IPS DF 6.9 (cell line): ENCODE data around the gene TET3.

Experiments
- DNase-seq: peaks from one replicate; pipeline ENCODE4 v3.0.0-alpha.2; 2013; ENCODE audit warnings: low read depth, low spot score
- H3K27ac ChIP-seq: one replicate; pipeline ENCODE4 v1.5.1; 2013; ENCODE audit warnings: low read length, control low read depth
- H3K27me3 ChIP-seq: 2 replicates; pipeline ENCODE4 v1.6.1; 2013; ENCODE audit warnings: mild to moderate bottlenecking, low read length; ENCODE audit not compliant: control insufficient read depth, insufficient read depth
- H3K36me3 ChIP-seq: 2 replicates; pipeline ENCODE4 v1.6.1; 2013; ENCODE audit warnings: low read length; ENCODE audit not compliant: control insufficient read depth, insufficient read depth
- H3K4me1 ChIP-seq: 2 replicates; pipeline ENCODE4 v1.6.1; 2013; ENCODE audit warnings: low read length; ENCODE audit not compliant: control insufficient read depth, insufficient read depth
- H3K4me3 ChIP-seq: 2 replicates; pipeline ENCODE4 v1.5.1; 2013; ENCODE audit warnings: mild to moderate bottlenecking, low read length
- H3K9me3 ChIP-seq: 2 replicates; pipeline ENCODE4 v1.6.1; 2013; ENCODE audit warnings: low read length, inconsistent platforms; ENCODE audit not compliant: control insufficient read depth, insufficient read depth
- WGBS: extraction: QIAGEN DNeasy Blood & Tissue Kit; methylation state at CpG from one replicate; pipeline ENCODE4 v1.1.7; 2013; ENCODE audit warnings: mixed read lengths, missing lambda C conversion rate; ENCODE audit not compliant: insufficient read length, insufficient coverage; 5-methylcytosine and 5-hydroxymethylcytosine counted together

Gene TET3

DNA sequence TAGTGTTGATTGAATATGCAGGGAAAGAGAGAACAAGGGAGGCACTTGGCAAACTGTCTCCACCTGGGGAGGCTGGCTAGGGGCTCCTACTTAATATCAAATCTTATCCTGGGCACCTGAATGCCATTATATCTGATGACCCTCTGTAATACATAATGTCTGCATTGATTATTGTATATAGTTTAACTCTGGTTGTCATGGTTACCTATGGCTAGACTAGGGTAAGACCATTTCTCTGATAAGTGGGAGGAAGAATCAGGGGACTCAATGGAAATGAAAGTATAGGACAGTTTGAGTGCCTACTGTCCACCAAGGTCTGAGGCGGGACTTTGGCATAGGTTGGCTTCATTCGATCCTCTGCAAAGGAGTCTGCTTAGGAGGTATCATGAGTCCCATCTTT lies 7.2 kb upstream of the TET3 start:
- Histone ChIP-seq H3K4me3 (no peak overlapping the region), H3K9me3 (no peaks in the 10 kb centered on the region), H3K27me3 (peaks cover 11% of the 10 kb centered on the region), H3K36me3 (no peaks in the 10 kb centered on the region; the same call in 1 of the 2 replicates), H3K27ac (no peak overlapping the region), H3K4me1 (no peaks in the 10 kb centered on the region)
- WGBS: no CpG with 5 or more reads among the region's 2 CpGs
- DNase-seq: no peak

DNA sequence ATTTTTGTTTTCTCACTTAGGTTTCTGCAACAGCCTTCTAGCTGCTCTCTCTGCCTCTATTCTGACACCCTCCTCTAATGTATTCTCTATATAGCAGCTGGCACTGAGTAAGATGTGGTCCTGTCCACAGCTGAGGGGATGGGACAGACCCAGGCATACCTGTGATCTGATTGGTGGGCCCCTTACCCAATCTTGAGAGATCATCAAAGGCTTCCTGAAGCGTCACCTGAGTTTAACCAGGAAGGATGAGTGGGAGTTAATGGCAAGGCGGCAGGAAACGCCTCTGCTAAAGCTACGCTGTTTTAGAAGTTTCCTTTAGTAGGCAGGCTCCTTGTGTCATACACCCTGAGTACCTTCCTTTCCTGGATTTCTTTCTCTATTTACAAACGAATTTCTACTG lies 5.7 kb upstream of the TET3 start:
- H3K4me1 ChIP-seq: no peaks in the 10 kb centered on the region
- no peaks in the 10 kb centered on the region for H3K36me3 ChIP-seq
- no peak overlapping the region for H3K4me3 ChIP-seq
- DNase-seq: no peak
- no peaks in the 10 kb centered on the region for H3K9me3 ChIP-seq
- H3K27ac ChIP-seq: no peak overlapping the region
- peaks cover 16% of the 10 kb centered on the region for H3K27me3 ChIP-seq
- WGBS: no CpG with 5 or more reads among the region's 5 CpGs

- WGBS: no CpG with 5 or more reads among the region's 3 CpGs
- H3K27ac ChIP-seq: no peak overlapping the region
- H3K4me1 ChIP-seq: no peaks in the 10 kb centered on the region
- H3K27me3 ChIP-seq: peaks cover 16% of the 10 kb centered on the region
- no peaks in the 10 kb centered on the region for H3K36me3 ChIP-seq
- H3K9me3 ChIP-seq: no peaks in the 10 kb centered on the region
- no peak overlapping the region for H3K4me3 ChIP-seq
- no peak for DNase-seq
Observed at GRCh38 chr2:73979686-73980085, 5.0 kb upstream of the TET3 start.

DNA sequence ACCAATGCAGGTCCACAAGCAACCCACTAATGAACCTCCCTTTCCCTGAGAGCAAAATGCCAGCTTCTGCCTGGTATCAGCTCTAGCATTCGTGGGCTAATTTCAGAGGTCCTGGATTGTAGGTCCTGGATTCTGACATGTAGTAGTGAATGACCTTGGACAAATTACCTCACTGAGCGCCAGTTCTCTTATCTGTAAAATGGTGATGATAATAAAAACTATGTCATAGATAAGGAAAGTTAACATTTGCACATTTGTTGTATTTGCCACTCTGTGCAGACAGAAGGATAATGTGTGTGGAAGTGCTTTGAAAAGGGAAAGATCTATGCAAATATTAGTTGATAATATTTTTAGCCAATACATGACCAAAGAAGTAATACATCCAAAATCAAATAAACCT lies 4.1 kb upstream of the TET3 start:
- H3K9me3 ChIP-seq: no peaks in the 10 kb centered on the region
- peaks cover 16% of the 10 kb centered on the region for H3K27me3 ChIP-seq
- no peaks in the 10 kb centered on the region for H3K36me3 ChIP-seq
- no CpG with 5 or more reads among the region's 2 CpGs for WGBS
- no peaks in the 10 kb centered on the region for H3K4me1 ChIP-seq
- H3K4me3 ChIP-seq: no peak overlapping the region
- no peak for DNase-seq
- no peak overlapping the region for H3K27ac ChIP-seq

DNA sequence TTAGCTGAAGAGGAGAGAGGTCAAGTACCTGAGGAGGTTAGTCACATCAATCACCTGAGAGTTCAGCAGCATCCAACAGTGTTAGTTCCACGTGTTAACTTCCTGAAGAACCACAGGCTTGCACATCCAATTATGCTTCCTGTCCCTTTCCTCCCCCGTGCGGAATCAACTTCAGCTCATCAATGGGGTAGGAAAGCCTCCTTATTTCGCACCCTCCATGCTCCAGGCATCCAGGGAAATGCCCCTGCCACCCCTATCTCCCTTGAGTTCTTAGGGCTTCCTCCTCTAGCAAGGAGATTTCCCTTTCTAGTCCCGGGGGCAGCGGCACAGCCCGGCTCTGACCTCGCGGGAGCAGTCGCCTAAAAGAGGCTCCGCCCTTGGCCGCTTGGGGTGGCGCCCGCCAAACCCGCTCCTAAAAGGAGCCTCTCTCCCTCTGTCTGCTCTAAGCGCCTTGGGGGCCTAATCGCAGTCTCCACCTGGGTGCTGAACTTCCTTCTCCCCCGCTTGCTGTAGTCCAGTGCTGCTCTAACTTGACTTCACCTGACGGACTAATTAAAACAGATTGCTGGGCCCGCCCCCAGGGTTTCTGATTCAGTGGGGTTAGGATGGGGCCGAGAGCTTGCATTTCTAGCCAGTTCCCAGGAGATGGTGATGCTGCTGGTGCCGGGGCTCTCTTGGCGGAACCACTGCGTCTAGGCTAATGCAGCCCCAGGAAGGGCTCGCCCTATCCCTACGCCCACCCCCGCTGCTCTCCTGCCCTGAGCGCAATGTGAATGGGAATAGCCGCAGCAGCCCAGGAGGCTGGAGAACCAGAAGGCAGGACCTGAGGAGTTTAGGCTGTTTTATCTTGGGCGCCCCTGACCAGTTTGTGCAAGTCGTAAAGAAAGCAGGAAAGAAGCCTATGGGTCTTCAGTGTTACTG lies 3.4 kb upstream of the TET3 start:
- no CpG with 5 or more reads among the region's 31 CpGs for whole genome bisulfite sequencing
- Histone ChIP-seq H3K27me3 (peaks cover 16% of the 10 kb centered on the region), H3K36me3 (no peaks in the 10 kb centered on the region), H3K4me3 (peak overlapping the region; percentile 40; the same call in 1 of the 2 replicates), H3K27ac (no peak overlapping the region), H3K9me3 (no peaks in the 10 kb centered on the region), H3K4me1 (peaks cover 5% of the 10 kb centered on the region)
- no peak for DNase-seq

- Histone ChIP-seq H3K4me3 (no peak overlapping the region), H3K4me1 (peaks cover 6% of the 10 kb centered on the region), H3K36me3 (no peaks in the 10 kb centered on the region), H3K9me3 (no peaks in the 10 kb centered on the region), H3K27me3 (peaks cover 16% of the 10 kb centered on the region), H3K27ac (no peak overlapping the region)
- WGBS: no CpG with 5 or more reads among the region's 7 CpGs
- no peak for DNase-seq
Observed at GRCh38 chr2:73982140-73982617, 2.5 kb upstream of the TET3 start.

- no peak for DNase-seq
- H3K4me1 ChIP-seq: peaks cover 8% of the 10 kb centered on the region
- peak overlapping the region; percentile 66; the same call in 1 of the 2 replicates for H3K4me3 ChIP-seq
- H3K27ac ChIP-seq: no peak overlapping the region
- H3K27me3 ChIP-seq: peaks cover 16% of the 10 kb centered on the region
- H3K9me3 ChIP-seq: no peaks in the 10 kb centered on the region
- no CpG with 5 or more reads among the region's 35 CpGs for WGBS
- H3K36me3 ChIP-seq: no peaks in the 10 kb centered on the region
Observed at GRCh38 chr2:73983322-73984202, 1.1 kb upstream of the TET3 start.

DNA sequence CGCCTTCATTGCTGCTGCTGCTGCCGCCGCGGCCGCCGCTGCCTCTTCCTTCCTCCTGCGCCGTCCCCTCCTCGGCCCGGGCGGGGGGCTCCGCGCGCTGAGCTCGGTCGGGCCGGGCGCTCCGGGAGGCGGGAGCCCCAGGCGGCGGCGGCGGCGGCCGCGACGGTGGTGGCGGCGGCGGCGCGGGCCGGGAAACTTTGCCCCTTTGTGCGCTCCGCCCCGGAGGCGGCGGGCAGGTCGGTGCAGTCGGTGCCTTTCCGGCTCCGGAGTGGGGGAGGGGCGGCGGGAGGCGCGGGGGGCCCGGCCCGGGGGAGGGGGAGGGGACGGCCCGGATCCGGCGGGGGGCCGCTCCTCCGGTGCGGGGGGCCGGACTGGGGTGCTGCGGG lies 205 bp downstream of the TET3 start:
- H3K4me1 ChIP-seq: peaks cover 8% of the 10 kb centered on the region
- peak overlapping the region; percentile 66; the same call in 1 of the 2 replicates for H3K4me3 ChIP-seq
- WGBS: no CpG with 5 or more reads among the region's 58 CpGs
- DNase-seq: no peak
- H3K27me3 ChIP-seq: peaks cover 13% of the 10 kb centered on the region
- H3K9me3 ChIP-seq: no peaks in the 10 kb centered on the region
- no peak overlapping the region for H3K27ac ChIP-seq
- no peaks in the 10 kb centered on the region for H3K36me3 ChIP-seq

GRCh38 chr2:73985308-73986084 lies 786 bp downstream of the TET3 start:
- H3K4me1 ChIP-seq: peaks cover 8% of the 10 kb centered on the region
- no peak for DNase-seq
- H3K9me3 ChIP-seq: no peaks in the 10 kb centered on the region
- H3K4me3 ChIP-seq: peak overlapping the region; percentile 66; the same call in 1 of the 2 replicates
- H3K27me3 ChIP-seq: peaks cover 11% of the 10 kb centered on the region
- no peak overlapping the region for H3K27ac ChIP-seq
- no peaks in the 10 kb centered on the region for H3K36me3 ChIP-seq
- no CpG with 5 or more reads among the region's 66 CpGs for WGBS
